SU-DHL-6 (cell line): ENCODE results near the gene SDR39U1.

ENCODE experiments used
- EZH2phosphoT487 ChIP-seq: fragments of 200-600 bp; sonication (generic), shearing (Covaris generic); conservative IDR thresholded peaks from 2 replicates; pipeline ENCODE4 v1.6.1; 2018; ENCODE audit warnings: mild to moderate bottlenecking, antibody characterized with exemption, low read length, moderate library complexity, mixed read lengths
- TF ChIP-seq, protein P1 (sequence below): fragments of 200-600 bp; sonication (generic); IDR thresholded peaks from one replicate; pipeline ENCODE4 v1.5.1; 2017; ENCODE audit warnings: antibody characterized with exemption, mild to moderate bottlenecking, low read length, moderate library complexity; ENCODE audit not compliant: insufficient read depth, poor library complexity, severe bottlenecking

DNA sequence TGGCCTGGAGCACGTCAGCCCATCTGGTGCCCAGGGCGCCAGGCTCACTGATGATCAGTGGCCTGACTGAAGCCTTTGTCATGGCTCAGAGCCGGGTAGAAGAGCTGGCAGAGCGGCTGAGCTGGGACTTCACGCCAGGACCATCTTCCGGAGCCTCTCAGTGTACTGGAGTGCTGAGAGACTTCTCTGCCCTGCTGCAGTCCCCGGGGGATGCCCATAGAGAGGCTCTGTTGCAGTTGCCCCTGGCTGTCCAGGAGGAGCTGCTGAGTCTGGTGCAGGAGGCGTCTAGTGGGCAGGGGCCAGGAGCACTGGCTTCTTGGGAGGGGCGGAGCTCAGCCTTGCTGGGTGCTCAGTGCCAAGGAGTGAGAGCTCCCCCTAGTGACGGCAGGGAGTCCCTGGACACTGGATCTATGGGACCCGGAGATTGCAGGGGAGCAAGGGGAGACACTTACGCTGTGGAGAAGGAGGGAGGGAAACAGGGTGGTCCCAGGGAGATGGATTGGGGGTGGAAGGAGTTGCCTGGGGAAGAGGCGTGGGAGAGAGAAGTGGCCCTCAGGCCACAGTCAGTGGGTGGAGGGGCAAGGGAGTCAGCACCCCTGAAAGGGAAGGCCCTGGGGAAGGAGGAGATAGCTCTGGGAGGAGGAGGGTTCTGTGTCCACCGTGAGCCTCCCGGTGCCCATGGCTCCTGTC, 10.9 kb downstream of the SDR39U1 start:
- TF ChIP-seq, protein P1, sequence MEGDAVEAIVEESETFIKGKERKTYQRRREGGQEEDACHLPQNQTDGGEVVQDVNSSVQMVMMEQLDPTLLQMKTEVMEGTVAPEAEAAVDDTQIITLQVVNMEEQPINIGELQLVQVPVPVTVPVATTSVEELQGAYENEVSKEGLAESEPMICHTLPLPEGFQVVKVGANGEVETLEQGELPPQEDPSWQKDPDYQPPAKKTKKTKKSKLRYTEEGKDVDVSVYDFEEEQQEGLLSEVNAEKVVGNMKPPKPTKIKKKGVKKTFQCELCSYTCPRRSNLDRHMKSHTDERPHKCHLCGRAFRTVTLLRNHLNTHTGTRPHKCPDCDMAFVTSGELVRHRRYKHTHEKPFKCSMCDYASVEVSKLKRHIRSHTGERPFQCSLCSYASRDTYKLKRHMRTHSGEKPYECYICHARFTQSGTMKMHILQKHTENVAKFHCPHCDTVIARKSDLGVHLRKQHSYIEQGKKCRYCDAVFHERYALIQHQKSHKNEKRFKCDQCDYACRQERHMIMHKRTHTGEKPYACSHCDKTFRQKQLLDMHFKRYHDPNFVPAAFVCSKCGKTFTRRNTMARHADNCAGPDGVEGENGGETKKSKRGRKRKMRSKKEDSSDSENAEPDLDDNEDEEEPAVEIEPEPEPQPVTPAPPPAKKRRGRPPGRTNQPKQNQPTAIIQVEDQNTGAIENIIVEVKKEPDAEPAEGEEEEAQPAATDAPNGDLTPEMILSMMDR, result peak; percentile 98
- no peak for TF ChIP-seq EZH2phosphoT487
